GM19043 (cell line): ENCODE data around the gene NECAB2.

Experiments
- ATAC-seq: cut with Tn5 transposase; IDR thresholded peaks from one replicate; pipeline ENCODE4 v1.9.1; 2021; ENCODE audit warnings: low read depth; ENCODE audit not compliant: unreplicated experiment

NECAB2 gene

DNA sequence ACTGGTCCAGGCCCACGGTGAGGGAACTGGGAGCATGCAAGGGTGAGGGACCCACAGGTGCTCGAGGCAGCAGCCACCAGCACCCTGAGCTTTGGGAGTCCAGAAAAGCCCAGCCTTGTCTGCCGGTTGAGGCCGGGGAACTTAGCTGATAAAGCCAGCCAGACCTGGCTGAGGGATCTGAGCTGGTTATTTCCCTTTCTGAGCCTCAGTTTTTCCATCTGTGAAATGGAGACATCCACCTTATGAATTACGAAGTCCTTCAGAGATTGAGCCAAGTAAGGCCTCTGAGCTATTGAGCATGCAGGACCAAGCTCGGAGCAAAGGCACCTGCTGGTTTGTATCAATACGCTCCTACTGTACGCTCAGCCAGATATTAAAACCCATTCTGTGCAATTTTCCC lies 13.8 kb downstream of the NECAB2 start:
- no peak for ATAC-seq

- ATAC-seq: no peak
Observed at GRCh38 chr16:83983491-83983890, 15.4 kb downstream of the NECAB2 start.

GRCh38 chr16:83989300-83989699 lies 21.3 kb downstream of the NECAB2 start:
- ATAC-seq: no peak

DNA sequence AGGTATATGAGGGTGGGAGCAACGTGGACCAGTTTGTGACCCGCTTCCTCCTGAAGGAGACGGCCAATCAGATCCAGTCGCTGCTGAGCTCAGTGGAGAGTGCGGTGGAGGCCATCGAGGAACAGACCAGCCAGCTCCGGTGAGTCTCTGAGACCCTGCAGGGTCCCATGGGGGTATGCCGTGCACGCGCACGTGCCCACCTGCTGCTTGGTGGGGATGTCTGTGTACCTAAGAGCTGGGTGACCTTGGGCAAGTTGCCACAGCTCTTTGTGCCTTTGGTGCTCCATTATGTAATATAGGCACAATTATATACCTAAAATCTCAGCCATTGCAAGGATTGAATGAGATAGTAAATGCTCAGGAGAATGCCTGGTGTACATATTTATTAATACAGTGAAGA lies 22.4 kb downstream of the NECAB2 start:
- no peak for ATAC-seq

- no peak for ATAC-seq
Observed at GRCh38 chr16:83992624-83993023, 24.6 kb downstream of the NECAB2 start.

- ATAC-seq: no peak
Observed at GRCh38 chr16:83994087-83994486, 26.0 kb downstream of the NECAB2 start.

DNA sequence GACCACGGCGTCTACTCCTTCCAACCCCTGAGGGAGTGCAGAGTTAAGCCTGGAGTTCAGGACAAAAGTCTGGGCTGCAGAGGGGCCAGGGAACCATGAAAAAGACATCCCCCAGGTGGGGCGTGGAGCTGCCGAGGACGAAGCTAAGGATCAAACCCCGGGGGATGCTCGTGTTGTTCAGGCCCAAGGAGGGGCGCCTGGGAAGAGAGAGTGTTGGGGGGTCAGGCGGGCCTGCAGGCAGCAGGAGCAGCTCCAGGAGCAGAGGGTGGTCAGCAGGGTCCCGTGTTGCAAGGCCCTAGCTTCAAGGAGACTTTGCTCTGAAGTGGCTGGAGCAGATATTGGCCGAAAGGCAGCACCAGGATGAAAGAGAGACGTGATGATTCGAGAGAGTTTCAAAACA lies 26.7 kb downstream of the NECAB2 start:
- no peak for ATAC-seq

DNA sequence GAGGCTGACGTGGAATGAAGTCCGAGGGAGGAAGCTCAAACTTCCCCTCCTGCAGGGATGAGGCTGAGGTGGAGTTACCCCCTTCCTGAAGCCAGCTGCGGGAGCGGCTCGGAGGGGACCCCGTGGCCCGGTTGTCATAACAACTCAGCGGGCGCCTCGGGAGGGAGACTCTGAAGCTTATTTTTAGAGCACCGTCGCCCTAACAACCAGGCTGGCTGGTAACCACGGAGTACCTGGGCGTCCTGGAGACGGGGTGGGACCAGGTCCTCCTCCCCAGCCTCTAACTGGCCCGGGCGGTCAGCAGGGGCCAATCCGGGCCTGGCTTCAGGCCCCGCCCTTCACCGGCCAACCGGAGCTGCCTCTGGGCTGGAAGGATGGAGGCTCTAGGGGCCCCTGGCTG lies 27.7 kb downstream of the NECAB2 start:
- ATAC-seq: no peak

DNA sequence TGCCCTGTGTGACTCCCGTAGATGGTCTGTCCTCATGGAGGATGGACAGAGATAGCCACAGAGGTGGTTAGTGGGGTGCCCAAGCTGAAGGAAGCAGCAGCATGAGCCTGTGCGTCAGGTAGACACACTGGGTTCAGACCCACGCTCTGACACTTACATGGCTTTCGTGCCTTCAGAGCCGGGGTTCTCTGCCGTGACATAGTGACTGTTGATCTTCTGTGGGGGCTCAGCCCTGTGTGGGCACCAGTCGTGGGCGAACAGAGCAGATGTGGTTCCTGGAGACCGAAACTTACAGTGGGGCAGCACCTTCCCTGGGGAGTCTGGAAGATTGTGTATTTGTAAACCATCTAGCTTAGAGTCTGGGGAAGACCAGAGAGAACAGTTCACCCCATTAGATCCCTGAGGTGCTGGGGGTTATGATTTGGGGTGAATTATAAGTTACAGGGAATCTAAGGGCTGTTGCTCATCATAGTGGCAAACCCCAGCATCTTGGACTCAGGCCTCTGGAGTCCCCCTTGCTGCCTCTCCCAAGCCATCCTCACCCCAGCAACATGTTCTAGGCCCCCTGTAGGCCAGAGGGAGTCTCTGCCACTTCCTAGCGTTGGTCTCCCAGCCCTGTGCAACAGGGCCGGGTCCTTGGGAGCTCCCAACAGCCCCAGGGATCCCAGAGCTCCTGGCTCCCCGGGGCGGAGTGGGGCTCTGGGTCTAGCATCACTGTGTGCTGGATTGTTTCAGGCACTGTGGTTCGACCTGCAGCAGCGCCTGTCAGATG lies 28.6 kb downstream of the NECAB2 start:
- no peak for ATAC-seq

DNA sequence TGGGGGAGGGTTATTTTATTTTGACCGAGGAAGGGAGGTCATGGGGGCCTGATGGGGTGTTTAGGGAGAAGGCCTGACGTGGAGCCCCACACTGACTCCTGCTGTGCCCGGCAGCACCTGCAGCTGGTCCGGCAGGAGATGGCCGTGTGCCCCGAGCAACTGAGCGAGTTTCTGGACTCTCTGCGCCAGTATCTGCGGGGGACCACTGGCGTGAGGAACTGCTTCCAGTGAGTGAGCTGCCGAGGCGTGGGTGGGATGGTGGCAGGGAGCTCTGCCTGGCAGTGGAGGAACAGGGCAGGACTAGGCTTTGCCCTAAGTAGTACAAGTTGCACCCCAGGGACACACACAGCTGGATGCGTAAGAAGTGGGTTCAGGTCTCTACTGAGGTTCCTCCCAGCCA lies 30.0 kb downstream of the NECAB2 start:
- no peak for ATAC-seq

DNA sequence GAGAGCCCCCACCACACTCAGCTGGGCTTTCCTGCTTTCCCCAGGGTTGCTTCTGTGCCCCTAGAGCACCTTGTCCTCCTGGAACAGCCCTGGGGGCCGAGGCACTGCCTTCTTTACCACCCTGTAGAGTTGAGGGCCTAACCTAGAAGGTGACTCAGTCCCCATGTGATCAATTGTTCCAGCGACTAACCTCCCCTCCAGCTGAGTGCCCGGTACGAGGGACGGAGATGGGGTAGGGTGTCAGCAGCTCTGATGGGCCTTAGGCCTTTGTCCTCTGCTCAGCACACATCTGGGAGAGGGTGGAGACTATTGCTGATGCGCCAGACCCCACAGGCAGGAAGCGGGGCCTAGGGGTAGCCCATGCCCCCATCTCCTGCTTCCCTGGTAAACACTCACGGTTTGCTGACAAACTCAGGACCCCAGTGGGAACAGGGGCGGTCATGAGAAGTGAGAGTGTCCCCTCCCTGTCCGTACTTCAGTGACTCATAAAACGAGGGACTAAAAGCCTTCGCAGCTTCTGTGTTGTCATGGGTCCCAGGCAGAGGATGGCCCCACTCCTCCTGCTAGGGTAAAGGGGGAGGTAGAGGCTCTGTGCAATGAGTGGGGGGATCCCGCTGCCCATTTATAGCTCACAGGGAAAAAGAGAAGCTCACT lies 33.1 kb downstream of the NECAB2 start:
- ATAC-seq: no peak

DNA sequence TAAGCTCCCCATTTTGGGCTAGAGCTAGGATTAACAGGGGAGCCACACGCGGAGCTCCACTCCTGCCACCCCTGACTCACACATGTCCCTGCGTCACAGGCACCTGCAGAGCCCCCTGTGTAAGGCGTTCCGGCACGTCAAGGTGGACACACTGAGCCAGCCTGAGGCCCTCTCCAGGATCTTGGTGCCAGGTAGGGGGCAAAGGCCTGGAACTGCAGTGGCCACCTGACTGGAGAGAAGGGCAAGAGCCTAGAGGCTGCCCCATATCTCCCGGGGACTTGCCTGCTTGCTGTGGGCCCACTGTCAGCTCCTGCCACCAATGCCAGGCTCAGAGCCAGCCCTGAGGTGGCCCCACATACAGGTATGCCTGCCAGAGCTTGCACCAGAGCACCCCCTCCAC lies 33.7 kb downstream of the NECAB2 start:
- no peak for ATAC-seq

DNA sequence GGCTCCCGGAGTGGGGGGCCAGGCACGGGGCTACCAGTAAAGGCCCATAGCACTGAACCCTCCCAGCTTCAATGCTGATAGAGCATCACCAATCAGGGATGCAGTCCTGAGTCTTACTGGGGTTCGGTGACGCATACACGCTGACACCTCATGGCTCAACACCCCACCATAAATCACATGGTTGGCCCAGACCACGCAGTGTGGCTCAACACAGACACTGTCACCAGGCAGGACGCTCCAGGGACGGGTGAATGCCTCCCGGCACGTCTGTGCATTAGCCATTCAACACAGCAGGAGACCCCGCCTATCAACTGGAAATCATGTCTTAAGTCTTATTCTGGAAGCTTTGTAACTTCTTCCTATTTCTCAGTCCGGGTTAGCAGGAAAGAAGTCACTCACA lies 35.0 kb downstream of the NECAB2 start:
- no peak for ATAC-seq

GRCh38 chr16:84004442-84004841 lies 36.4 kb downstream of the NECAB2 start:
- ATAC-seq: no peak

- ATAC-seq: no peak
Observed at GRCh38 chr16:84005391-84005790, 37.3 kb downstream of the NECAB2 start.

GRCh38 chr16:84007520-84007919 lies 39.5 kb downstream of the NECAB2 start:
- no peak for ATAC-seq

GRCh38 chr16:84007965-84008364 lies 39.9 kb downstream of the NECAB2 start:
- ATAC-seq: no peak

GRCh38 chr16:84009282-84009681 lies 41.2 kb downstream of the NECAB2 start:
- ATAC-seq: no peak

DNA sequence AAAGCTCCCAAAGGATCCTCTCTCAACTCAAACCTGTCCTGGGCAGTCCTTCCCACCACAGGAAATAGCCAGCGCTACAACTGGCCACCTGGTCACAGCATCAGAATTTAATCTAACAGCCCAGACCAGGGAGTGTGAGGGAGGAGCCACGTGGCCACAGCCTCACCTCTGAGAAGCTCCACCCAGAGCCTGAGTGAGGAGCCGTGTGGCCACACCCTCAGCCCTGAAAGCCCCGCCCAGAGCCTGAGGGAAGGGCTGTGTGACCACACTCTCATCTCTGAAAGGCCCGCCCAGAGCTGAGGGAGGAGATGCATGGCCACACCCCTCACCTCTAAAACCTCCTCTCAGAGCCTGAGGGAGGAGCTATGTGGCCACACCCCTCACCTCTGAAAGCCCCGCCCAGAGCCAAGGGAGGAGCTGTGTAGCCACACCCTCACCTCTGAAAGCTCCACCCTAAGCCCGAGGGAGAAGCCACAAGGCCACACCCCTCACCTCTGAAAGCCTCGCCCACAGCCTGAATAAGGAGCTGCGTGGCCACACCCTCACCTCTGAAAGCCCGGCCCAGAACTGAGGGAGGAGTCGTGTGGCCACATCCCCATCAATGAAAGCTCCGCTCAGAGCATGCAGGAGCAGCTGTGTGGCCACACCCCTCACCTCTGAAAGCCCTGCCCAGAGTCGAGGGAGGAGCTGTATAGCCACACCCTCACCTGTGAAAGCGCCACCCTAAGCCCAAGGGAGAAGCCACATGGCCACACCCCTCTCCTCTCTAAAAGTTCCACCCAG lies 45.9 kb downstream of the NECAB2 start:
- ATAC-seq: peak; percentile 80

- ATAC-seq: no peak
Observed at GRCh38 chr16:84014570-84015327, 46.7 kb downstream of the NECAB2 start.

DNA sequence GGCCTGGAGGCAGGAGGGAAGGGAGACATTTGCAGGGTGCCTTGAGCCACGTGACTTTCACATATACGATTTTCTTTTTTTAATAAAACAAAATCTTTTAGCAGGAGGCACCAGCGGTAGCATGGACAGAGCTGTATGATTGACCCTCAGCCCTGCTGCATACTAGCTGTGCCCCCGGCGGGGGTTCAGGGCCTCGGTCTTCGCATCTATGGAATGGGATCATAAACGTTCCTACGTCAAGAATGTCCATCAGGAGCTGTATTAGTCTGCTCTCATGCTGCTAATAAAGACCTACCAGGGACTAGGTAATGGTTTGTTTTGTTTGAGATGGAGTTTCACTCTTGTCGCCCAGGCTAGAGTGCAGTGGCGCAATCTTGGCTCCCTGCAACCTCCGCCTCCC lies 47.4 kb downstream of the NECAB2 start:
- no peak for ATAC-seq
